PC-9 (cell line): ENCODE results near the gene MAP4K5. TPM values are rescaled to one million over a fixed set of nuclear protein-coding genes. Genes with fewer than 3 reads are reported as not detected.

Source experiments
- BruUV-seq: library from RNA; stranded (reverse); fragments of 400-500 nt; replicated peaks from 2 replicates; lab custom pipeline; 2021; lab: Mats Ljungman, UMichigan
- CTCF ChIA-PET: fragments of 300-600 bp; sonication (Branson Sonifier 250); formaldehyde crosslinking; loops from one replicate; lab custom pipeline; 2022; ENCODE audit warnings: antibody characterized with exemption; lab: Charles Lee
- POLR2A ChIA-PET: fragments of 300-600 bp; sonication (Branson Sonifier 250); formaldehyde crosslinking; loops from one replicate; lab custom pipeline; 2022; ENCODE audit warnings: antibody characterized with exemption; ENCODE audit not compliant: unreplicated experiment; lab: Charles Lee
- DNase-seq, 2 experiments: peaks; one replicate each; pipeline versions ENCODE4 v3.0.0 to v3.0.0-alpha.2; 2015 to 2022; ENCODE audit warnings: mixed read lengths in 1 of 2
- H2AFZ ChIP-seq: fragments of 200-600 bp; sonication (generic); 2 replicates; pipeline ENCODE4 v1.8.1; 2017; ENCODE audit warnings: antibody characterized with exemption
- H3F3A ChIP-seq: fragments of 200-600 bp; sonication (generic); 2 replicates; pipeline ENCODE4 v1.8.1; 2017; ENCODE audit warnings: antibody characterized with exemption, mild to moderate bottlenecking, low read depth; ENCODE audit not compliant: insufficient read depth
- H3K27ac ChIP-seq: fragments of 200-600 bp; sonication (generic); 2 replicates; pipeline ENCODE4 v1.6.1; 2016; ENCODE audit warnings: mixed run types
- H3K27me3 ChIP-seq: fragments of 200-600 bp; sonication (generic); 2 replicates; pipeline ENCODE4 v1.6.1; 2016; ENCODE audit warnings: low read depth, mixed run types; ENCODE audit not compliant: insufficient read depth
- H3K36me3 ChIP-seq: fragments of 200-600 bp; sonication (generic); 2 replicates; pipeline ENCODE4 v1.6.1; 2016; ENCODE audit warnings: low read depth, mixed run types
- H3K4me1 ChIP-seq: fragments of 200-600 bp; sonication (generic); replicated peaks from 2 replicates; pipeline ENCODE4 v1.6.1; 2016; ENCODE audit warnings: mixed run types; ENCODE audit not compliant: insufficient read depth
- H3K4me2 ChIP-seq: fragments of 200-600 bp; sonication (generic); 2 replicates; pipeline ENCODE4 v1.6.1; 2017; ENCODE audit warnings: mixed run types
- H3K4me3 ChIP-seq: fragments of 200-600 bp; sonication (generic); 2 replicates; pipeline ENCODE4 v1.6.1; 2016; ENCODE audit warnings: mixed run types
- H3K79me2 ChIP-seq: fragments of 200-600 bp; sonication (generic); 2 replicates; pipeline ENCODE4 v1.6.1; 2017; ENCODE audit warnings: low read depth, mixed run types
- H3K9me2 ChIP-seq: fragments of 200-600 bp; sonication (generic); 2 replicates; pipeline ENCODE4 v1.8.1; 2017; ENCODE audit warnings: mild to moderate bottlenecking; ENCODE audit not compliant: insufficient read depth
- H3K9me3 ChIP-seq: fragments of 200-600 bp; sonication (generic); 2 replicates; pipeline ENCODE4 v1.8.1; 2016; ENCODE audit warnings: low read depth; ENCODE audit not compliant: insufficient read depth
- H4K20me1 ChIP-seq: fragments of 200-600 bp; sonication (generic); 2 replicates; pipeline ENCODE4 v1.8.1; 2017; ENCODE audit not compliant: insufficient read depth
- EZH2 ChIP-seq: fragments of 200-600 bp; sonication (generic); IDR thresholded peaks from 2 replicates; pipeline ENCODE4 v1.8.0; 2017; ENCODE audit warnings: antibody characterized with exemption, low read depth
- intact Hi-C: fragments of 100-400 bp; cut with micrococcal nuclease; formaldehyde crosslinking; loops from one replicate; pipeline ENCODE4 v1.10.0; 2022; ENCODE audit not compliant: unreplicated experiment
- total RNA-seq: library from RNA; stranded (reverse); gene quantifications from 2 replicates; pipeline ENCODE4 v1.2.3, GENCODE V29; 2021
- TF ChIP-seq, protein P1 (sequence below): fragments of 200-600 bp; sonication (generic); conservative IDR thresholded peaks from 2 replicates; pipeline ENCODE4 v1.6.1; 2017; ENCODE audit warnings: mixed run types, antibody characterized with exemption, mild to moderate bottlenecking, moderate library complexity

The MAP4K5 gene
- total RNA-seq, 1 experiment from 2014 or later: 51.8 TPM

DNA sequence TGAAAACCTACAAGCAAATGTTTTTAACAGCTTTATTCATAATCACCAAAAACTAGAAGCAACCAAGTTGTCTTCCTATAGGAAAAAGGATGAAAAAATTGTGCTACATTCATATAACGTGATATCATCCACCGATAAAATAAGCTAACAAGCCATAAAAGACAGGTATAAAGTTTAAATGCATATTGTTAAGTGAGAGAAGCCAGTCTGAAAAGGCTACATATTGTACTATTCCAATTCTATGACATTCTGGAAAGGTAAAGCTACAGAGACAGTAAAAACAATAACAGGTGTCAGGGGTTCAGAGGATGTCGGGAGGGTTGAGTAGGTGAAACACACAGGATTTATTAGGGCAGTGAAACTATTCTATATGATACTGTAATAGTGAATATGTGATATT lies 158.4 kb downstream of the MAP4K5 start:
- ChIA-PET CTCF (no interaction called here), POLR2A (interaction anchor here (0.6 kb wide), 1 partner anchor 29 kb away, joined by 4 read pairs; no protein-coding TSS in a partner anchor)
- Histone ChIP-seq H3K79me2 (no peaks in the 10 kb centered on the region), H3K9me2 (no peaks in the 10 kb centered on the region), H3K27ac (no peak overlapping the region), H3K27me3 (no peaks in the 10 kb centered on the region), H3F3A (no peaks in the 10 kb centered on the region), H3K4me3 (no peak overlapping the region), H3K36me3 (no peaks in the 10 kb centered on the region), H4K20me1 (no peaks in the 10 kb centered on the region), H3K4me2 (no peak overlapping the region), H3K9me3 (no peaks in the 10 kb centered on the region), H3K4me1 (no peaks in the 10 kb centered on the region), H2AFZ (no peak overlapping the region)
- no peak for DNase-seq
- BruUV-seq: no TSS peak
- intact Hi-C loops: no loop called here
- TF ChIP-seq, protein P1, sequence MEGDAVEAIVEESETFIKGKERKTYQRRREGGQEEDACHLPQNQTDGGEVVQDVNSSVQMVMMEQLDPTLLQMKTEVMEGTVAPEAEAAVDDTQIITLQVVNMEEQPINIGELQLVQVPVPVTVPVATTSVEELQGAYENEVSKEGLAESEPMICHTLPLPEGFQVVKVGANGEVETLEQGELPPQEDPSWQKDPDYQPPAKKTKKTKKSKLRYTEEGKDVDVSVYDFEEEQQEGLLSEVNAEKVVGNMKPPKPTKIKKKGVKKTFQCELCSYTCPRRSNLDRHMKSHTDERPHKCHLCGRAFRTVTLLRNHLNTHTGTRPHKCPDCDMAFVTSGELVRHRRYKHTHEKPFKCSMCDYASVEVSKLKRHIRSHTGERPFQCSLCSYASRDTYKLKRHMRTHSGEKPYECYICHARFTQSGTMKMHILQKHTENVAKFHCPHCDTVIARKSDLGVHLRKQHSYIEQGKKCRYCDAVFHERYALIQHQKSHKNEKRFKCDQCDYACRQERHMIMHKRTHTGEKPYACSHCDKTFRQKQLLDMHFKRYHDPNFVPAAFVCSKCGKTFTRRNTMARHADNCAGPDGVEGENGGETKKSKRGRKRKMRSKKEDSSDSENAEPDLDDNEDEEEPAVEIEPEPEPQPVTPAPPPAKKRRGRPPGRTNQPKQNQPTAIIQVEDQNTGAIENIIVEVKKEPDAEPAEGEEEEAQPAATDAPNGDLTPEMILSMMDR: no peak
- no peak for TF ChIP-seq EZH2

DNA sequence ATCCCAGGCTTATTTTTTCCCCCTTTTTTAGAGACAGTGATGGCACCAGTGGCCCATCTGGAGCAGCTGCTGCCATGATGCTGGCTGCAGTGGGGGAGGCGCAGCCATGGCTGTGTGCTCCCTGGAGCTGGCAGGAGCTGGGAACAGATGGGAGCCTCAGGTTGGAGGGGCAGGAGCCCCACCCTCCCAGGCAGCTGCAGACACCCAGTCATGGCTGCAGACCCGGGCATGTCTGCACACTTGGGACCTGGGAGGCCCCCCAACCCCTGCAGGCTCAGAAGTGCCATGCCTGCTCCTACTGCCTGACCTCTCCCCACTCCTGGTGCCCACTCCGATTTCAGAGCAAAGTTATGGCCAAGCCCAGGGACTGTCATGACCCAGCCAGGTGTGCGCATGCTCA lies 160.8 kb downstream of the MAP4K5 start:
- BruUV-seq: no TSS peak

More for the DNA sequence above, 160.8 kb downstream of the MAP4K5 start:
- no peak for DNase-seq
- Histone ChIP-seq H2AFZ (no peak overlapping the region), H3K27ac (no peak overlapping the region), H3K4me3 (no peak overlapping the region), H3K4me2 (no peak overlapping the region), H4K20me1 (no peaks in the 10 kb centered on the region), H3K27me3 (no peaks in the 10 kb centered on the region), H3K9me3 (no peaks in the 10 kb centered on the region), H3K36me3 (no peaks in the 10 kb centered on the region), H3K79me2 (no peaks in the 10 kb centered on the region), H3F3A (no peaks in the 10 kb centered on the region), H3K4me1 (no peaks in the 10 kb centered on the region), H3K9me2 (no peaks in the 10 kb centered on the region)
- TF ChIP-seq, protein P1: no peak
- TF ChIP-seq EZH2: no peak
- ChIA-PET CTCF (no interaction called here), POLR2A (no interaction called here)
- intact Hi-C loops: no loop called here

Other genes starting within 250 kb of the MAP4K5 start
- 15.5 and 18.6 TPM in 2 replicates for gene L2HGDH, start 220.3 kb downstream of the MAP4K5 start, total RNA-seq
- gene DMAC2L, start 220.2 kb downstream of the MAP4K5 start, total RNA-seq: 15.4 and 18.5 TPM in 2 replicates
- 2.4 and 4.6 TPM in 2 replicates for gene CDKL1, start 135.7 kb downstream of the MAP4K5 start, total RNA-seq
- 3.8 and 4.3 TPM in 2 replicates for gene ATL1, start 27.6 kb upstream of the MAP4K5 start, total RNA-seq
- gene SAV1, start 135.7 kb upstream of the MAP4K5 start, total RNA-seq: 37.1 and 40.7 TPM in 2 replicates